ENCODE data around the gene IGFALS. TPM values are rescaled to one million over a fixed set of nuclear protein-coding genes. Genes with fewer than 3 reads are reported as not detected.

The IGFALS gene
- polyA plus RNA-seq (2014; cell fraction: cytosol; rRNA removed): 0.32 TPM in 1 of 2 replicates, not detected in the other
- 0.78 and 1.0 TPM in 2 replicates for polyA plus RNA-seq (2014; cell fraction: nucleus; rRNA removed)

DNA sequence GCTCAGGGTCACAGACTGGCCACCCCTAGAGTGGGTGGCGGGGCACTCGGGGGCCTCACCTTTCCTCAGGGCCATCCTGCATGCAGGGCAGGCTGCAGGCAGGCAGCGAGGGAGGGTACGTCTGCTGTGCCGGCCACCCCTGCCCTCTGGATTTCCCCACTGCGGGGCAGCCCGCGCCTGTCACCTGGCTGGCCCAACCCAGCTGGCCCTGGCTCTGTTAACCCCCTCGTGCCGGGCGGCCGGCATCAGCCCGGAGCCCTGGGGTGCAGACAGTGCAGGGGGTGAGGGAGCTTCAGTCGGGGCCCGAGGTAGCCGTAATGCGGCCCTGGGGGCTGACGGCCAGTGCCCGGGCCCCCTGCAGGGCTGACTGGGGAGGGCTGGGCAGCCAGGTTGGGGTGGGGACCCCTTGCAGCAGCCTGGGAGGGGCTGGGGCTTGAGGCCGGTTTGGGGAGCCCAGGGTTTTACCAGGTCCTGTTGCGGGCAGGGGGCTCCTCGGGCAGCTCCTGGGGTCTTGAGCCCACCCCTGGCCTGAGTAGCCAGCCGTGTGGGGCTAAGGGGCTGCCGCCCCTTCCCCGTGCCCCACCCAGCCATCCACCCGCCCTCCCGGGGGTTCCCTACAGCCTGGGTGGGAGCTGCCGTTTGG, at the start of gene IGFALS:
TSS of gene IGFALS (minus strand) at position 128 of the 643 bp plus-strand sequence. CDS start at position 75, 53 bp downstream.
- DNase-seq (ENCODE audit: low spot score): no peak

DNA sequence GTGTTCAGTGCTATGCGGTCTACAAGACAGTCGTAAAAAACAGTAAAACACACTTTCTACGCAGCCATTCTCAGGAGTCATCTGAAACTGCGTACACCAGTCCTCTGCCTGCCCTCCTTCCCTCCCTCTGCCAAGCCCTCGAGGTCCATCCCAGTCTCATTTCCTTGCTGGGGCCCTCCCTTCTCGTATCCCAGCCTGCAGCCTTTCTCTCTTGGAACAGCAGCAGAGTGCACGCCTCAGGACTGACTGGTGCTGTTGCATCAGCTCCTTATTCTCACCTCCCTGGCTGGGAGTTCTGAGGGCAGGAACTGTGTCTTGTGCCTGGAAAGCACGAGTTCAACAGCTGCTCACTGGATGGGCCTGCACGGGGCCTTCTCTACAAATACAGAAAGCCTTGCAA, 46.0 kb upstream of the IGFALS start:
- DNase-seq (ENCODE audit: low spot score): peak; percentile 25

DNA sequence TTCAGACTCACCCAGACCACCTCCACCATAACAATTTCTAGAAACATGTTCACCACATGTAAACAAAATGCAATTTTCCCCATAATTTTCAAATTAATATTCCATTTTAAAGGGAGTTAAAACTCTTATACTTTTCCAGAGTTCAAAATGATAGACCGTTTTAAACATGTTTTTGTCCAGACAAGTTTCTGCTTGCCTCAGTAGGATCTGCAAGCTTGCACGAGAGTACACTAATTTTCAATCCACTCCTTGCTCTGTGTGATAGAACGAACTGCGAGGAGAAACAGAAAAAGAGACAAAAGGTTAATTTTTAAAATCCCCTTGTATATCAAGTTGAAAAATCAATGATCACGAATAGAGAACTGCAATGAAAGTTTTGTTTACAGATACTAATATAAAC, 40.6 kb upstream of the IGFALS start:
- DNase-seq (ENCODE audit: low spot score): no peak

DNA sequence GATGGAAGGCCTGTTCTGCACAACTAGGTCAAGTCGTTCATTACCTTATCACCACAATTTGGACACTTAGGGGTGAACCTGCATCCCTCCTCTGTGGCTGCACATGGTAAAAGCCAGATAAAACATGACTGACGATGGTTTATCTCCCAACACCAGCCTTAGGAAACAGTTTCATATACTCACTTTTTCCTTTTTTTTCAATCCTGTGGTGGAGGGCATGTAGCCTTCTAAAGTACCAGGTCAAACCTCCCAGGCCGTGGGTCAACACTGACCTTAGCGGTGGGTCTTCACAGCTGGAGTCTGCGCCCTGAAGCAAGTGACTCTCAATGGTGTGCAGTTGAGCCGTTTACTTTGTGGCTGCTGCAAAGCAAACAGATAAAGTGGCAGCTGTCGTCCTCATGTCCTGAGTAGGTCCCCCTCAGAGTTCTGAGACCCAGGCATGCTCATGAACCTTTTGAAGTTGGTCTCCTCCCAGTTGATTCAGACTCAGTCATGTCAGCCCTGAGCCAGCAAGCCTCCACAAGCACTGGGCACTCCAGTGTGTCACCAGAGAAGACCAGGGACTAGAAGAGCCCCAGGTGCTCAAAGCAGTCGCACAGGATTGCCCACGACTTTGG, 39.4 kb upstream of the IGFALS start:
- DNase-seq (ENCODE audit: low spot score): no peak

DNA sequence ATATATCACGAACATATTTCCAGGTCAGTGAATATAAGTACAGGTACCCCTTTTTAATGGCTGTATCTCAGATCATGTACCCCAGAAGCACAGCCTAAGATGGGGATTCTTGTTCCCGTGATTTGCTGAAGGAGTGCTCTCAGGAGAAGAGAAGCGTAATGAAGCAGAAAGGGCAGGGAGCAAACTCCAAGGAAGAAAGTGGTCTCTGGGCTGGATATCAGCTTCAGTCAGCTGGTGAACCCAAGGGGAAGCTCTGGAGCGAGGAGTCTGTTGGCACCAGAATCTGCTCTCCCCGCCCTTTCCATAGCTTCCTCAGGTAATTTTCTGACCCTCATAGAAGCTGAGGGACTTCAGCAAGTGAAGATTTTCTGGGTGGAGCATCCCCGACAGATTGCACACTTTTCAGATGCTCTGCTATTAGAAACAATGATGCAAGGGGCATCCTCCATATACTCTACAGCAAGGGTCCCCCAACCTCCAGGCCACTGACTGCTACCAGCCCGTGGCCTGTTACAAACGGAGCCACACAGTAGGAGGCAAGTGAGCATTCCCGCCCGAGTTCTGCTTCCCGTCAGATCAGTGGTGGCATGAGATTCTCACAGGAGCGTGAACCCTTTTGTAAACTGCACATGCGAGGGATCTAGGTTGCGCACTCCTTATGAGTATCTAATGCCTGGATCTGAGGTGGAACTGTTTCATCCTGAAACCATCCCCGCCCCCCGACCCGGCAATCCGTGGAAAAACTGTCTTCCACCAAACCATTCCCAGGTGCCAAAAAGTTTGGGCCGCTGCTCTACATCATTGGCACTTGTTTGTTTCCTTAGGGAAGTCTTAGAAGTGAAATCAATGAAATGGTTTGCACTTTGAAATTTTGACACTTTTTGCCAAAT, 37.9 kb upstream of the IGFALS start:
- no peak for DNase-seq (ENCODE audit: low spot score)

DNA sequence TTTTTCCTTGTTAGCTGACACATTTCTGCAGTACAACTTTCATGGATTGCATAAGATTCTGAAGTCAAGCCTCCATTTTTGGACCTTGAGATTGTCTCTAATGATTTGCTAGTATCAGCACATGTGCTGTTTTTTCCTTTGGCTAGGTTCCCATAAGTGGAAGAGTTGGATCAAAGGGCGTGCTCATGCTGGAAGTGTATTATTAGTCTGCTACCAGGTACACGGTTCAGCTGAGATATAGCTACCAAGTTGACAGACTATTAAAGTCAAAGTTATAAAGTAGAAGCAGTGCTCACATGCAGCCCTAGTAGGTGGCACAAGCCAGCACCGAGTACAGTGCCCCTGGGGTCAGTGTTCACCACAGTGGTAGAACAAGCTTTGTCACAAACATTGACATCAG, 36.7 kb upstream of the IGFALS start:
- no peak for DNase-seq (ENCODE audit: low spot score)

DNA sequence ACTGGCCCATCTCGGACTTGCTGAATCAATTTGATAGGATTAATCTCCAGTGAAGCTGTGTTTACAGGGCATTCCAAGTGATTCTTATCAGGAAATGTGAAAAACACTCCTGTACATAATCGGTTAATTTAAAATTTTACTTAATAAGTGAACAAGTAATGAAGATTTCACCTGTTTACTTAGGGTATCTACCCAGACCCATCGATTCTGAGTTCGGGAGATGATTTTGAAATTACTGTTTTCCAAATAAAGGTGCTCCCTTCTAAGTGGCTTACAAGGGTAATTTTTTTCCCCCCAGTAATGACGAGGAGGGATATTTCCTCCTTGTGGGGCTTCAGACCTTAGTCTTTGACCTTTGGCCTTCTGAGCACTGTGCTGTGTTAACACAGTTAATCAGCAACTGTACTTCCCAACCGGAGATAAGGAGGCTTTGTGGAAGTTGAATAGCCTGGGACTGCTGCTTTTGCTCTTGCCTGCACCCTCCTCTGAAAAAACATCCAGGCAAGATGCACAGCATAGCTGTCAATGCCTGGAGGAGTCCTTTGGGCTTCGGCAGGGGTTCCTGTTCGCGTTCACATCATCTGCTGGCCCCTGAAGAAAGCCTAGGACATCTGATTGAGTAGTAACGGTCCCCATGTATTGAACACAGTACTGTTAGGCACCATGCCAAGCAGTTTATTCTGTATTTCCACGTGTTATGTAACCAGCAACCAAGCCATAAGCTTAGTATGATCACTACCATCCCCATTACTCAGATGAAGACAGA, 35.3 kb upstream of the IGFALS start:
- DNase-seq (ENCODE audit: low spot score): no peak

DNA sequence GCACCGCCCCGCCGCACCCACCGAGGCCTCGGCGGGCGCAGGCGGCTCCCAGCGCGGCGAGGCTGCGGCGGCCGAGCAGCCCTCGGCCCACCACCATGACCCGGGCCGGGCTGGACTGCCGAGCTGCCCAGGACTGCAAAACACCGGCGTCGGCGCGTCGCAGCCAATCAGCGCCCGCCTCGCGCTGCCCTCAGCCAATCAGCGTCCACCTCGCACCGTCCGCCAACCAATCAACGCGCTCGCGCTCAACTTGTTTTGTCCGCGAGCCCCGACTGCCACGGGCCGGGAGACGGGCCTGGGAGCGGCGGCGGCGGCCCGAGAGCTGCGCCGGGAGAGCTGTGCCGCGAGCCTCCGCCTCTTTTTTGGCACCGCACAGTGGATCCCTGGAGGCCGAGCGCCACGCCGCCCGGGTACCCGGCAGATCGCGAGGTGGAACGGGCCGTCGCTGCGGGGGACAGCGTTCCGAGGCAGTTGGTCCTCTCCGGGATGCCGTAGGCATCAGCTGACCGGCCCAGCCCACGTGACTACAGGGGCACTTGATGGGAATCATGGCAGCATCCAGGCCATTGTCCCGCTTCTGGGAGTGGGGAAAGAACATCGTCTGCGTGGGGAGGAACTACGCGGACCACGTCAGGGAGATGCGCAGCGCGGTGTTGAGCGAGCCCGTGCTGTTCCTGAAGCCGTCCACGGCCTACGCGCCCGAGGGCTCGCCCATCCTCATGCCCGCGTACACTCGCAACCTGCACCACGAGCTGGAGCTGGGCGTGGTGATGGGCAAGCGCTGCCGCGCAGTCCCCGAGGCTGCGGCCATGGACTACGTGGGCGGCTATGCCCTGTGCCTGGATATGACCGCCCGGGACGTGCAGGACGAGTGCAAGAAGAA, 33.4 kb upstream of the IGFALS start, which contains the start of the genes FAHD1 and HAGH:
TSS of gene FAHD1 (plus strand) at position 516 of the 883 bp plus-strand sequence. CDS start at position 549, 33 bp downstream.
TSS of gene HAGH (minus strand) at position 135 of the 883 bp plus-strand sequence. CDS start at position 97, 38 bp downstream.
- peak; percentile 95 for DNase-seq (ENCODE audit: low spot score)

DNA sequence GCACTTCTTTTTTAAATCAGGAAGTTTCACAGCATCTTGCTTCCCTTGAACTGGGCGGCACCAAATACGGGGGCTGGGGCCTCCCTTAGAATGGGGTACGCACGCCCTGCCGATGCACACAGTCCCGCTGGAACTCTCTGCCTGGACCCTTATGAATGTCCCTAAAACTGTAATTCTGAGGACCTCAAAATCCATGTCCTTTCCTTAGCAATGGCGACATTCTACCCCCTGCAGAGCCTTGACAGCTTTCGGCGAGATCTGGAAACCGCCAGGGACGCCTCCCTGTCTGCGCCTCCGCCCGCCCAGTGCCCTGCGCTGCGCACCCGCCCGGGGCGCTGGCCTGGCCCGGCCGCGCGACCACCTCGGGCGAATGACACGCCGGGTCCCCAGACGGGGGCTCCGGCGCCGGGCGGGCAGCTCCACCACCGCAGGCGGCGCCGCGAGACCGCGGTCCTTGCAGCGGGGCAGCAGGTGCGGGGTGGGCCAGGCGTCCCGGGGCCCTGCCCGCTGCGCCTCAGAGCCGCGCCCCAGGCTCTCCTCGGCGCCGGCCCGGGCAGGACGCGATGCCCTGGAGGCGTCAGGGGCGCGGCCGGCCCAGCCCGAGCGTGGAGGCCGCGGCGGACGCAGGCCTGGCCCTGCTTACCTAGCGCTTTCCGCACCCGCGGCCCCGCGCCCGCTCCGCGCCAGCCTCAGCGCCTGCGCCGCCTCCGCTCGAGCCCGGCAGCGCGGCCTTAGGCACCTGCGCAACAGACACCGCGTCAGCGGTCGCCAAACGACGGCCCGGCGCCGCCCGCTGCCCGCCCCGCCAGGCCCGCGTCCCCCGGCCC, 32.6 kb upstream of the IGFALS start:
- peak; percentile 53 for DNase-seq (ENCODE audit: low spot score)

DNA sequence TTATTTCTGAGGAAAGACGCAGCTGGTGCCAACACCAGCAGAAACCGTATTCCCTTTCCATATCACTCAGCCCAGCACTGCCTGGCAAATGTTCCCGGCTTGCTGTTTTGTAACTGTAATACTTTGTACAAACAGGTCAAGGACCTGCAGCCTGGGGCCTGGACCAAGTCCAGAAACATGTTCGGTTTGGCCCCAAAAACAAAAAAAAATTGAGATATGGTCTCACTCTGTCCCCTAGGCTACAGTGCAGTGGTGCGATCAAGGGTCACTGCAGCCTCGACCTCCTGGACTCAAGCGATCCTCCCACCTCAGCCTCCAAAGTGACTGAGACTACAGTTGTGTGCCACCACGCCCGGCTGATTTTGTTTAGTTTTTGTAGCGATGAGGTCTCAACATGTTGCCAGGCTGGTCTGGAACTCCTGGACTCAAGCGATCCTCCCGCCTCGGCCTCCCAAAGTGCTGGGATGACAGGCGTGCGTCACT, 31.9 kb upstream of the IGFALS start:
- DNase-seq (ENCODE audit: low spot score): no peak

DNA sequence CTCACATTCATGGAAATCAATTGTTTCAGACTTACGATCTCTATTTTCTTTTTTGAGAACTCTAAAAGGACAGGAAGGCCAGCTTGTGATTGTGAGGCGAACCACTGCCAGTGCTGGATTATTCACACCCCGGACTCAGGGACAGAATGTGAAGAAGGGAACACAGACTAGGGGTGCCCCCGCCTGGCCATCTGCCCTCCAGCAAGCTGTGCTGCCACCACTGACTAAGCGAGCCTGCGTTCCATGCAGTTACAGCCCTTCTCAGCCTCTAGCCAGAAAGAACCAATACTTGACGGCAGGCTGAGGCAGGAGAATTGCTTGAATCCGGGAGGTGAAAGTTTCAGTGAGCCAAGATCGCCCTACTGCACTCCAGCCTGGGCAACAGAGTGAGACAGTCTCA, 30.3 kb upstream of the IGFALS start:
- DNase-seq (ENCODE audit: low spot score): no peak

DNA sequence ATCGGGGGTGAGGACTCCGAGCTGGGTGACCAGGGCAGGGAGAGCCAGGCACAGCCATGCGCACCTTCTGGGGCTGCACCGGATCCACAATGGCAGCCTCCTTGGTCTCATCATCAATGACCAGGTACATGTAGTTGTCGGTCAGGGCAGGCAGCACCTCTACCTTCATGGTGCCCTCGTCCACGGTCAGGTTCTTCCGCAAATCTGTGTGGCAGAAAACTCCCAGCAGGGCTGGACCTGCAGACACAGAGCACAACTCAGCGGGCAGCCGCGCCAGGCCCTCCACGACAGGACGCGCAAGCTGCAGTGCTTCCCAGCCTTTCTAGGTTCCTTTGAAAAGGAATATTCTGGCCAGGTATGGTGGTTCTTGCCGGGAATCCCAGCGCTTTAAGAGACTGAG, 29.3 kb upstream of the IGFALS start:
- DNase-seq (ENCODE audit: low spot score): no peak

DNA sequence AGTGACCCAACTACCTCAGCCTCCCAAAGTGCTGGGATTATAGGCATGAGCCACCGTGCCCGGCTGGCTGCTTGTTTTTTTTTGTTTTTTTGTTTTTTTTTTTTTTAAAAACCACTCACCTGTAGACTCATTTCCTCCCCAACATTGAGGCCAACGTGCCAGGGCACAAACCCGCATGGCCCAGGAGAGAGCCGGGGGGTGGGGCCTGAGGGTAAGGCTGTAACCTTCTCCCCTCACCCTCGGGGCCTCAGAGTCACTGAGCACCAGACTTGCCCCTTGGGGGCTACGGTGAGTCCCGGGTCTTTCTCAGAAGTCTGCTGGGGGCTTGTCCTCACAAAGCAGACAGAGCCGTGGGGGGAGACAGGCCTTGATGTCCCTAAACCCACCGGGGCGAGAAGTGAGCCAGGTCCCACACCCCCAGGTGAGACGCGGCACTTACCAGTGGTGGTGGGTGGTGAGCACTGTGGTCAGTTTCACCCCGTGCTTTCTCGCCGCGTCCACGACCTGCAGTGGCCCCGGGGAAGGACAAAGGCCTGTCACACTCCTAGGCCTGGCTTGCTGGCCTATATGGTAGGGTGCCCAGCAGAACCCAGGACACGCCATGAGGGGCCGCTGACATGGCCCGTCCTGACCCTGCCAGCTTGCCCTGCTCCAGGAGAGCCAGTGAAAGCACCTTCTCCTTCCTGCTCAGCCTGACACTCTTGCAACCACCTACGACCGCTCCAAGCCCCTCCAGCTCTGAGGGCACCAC, 28.5 kb upstream of the IGFALS start:
- no peak for DNase-seq (ENCODE audit: low spot score)

DNA sequence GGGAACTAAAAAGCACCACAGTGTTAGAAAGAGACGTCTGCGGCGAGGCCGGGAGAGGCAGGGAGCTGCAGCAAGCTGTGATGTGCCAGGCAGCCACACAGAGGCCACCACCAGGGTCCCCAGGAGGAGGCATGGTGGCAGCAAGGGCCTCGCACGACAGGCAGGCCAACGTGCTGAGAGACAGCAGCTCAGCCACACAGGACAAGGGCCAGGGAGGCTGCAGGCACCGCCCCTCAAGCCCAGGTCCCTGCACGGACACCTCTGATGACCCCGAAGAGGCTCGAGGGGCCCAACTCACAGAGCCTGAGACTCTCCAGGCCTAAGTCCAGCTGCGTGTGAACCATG, 27.4 kb upstream of the IGFALS start:
- DNase-seq (ENCODE audit: low spot score): no peak

DNA sequence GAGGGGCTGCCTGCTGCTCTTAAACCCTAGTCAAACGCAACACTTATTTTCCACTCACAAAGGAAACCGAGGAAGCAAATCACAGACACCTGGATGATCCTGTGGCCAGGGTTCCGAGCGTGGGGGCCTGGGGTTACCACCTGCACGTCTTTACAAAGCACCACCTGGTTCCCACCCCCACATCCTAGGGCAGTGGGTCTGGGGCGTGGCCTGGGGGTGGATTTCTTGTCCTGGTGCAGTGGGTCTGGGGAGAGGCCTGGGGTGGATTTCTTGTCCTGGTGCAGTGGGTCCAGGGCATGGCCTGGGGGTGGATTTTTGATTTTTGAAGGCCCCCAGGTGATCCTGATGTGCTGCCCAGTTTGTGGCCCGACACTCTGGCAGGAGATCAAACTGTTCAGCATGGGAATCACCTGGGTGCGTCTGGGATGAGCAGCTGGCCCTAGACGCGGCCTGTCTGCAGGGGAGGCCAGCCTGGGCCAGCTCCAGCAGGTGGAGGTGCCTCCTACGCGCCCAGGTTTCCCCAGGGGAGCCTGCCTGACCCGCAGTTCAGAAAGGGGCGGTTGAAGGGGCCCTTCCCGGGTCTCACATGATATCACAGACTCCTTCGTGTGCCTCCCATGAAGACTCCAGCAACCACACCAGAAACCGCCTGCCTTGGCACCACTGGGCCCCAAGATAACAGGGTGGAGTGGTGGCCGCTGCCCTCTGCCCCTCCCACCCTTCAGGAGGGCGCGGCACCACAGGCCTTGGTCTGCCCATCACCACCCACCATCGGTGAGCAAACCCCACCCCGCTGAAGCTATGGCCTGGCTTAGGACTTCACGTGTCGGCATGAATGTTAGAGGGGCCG, 26.8 kb upstream of the IGFALS start:
- no peak for DNase-seq (ENCODE audit: low spot score)

DNA sequence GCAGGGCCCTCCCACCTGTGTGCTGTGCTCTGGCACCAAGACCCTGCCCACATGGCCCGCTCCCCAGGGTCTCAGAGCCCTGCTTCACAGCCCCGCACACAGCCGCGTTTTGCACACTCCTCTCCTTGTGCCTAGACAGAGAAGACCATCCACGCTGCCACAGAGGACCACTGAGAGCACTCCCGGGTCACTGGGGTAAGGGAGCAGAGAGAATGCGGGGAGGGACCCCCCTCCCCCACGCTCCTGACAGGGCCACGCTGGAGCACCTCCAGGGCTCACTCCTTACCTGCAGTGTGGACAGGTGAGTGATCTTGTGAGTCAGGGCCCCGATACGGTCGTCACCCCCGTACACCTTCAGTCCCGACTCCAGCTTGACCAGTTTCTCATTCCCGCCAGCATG, 26.1 kb upstream of the IGFALS start:
- no peak for DNase-seq (ENCODE audit: low spot score)

DNA sequence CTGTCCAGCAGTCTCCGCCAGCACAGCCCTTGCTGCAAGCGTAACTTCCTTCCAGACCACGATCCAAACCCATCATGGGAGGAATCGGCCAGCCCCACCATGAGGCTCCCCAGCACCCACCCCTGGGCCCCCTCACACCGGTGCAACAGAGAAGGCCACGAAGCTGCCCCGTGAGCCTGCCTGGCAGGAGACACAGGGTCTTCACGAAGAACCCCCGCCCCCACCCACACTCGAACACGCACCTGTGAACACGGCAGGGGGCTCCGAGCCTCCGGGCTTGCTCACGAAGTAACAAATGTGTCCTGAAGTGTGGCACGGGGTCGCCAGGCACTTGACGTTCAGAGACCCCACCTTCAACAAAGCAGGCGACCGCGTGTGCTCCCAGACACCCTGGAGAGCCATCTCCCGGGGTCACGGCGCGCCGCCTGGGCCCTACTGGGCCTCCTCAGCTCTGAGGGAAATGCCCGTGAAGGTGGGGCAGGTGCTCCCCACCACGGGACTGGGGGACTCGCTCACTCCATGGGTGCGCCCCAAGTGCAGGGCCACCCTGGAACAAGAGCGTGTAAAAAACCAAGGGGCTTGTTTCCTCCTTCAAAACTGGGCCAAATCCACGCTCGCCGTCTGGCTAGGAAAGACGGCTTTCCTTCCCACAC, 25.5 kb upstream of the IGFALS start:
- DNase-seq (ENCODE audit: low spot score): no peak
